ENCODE data around the gene SERPINB3. TPM values are rescaled to one million over a fixed set of nuclear protein-coding genes. Genes with fewer than 3 reads are reported as not detected.

The SERPINB3 gene
- total and polyA plus RNA-seq, 9 donors, result 0.05 to 0.23 TPM; not detected in 7

DNA sequence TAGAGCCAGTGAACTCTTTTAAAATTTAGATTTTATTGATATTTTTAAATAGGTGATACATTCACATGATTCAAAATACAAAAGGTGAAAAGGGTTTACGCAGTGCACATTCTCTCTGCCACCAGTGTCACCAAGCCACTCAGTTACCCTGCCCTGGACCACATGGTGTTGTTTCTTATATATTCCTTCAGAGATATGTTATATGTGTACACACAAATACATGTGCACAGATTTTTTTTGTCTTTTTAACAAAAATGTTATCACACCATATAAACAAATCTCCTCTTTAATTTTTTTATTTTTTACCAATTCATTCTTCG lies 43.8 kb downstream of the SERPINB3 start:
- Histone ChIP-seq H3K27me3 (no peaks in the 10 kb centered on the region), H3K36me3 (no peaks in the 10 kb centered on the region), H3K4me3 (no peak overlapping the region), H3K27ac (no peak overlapping the region), H3K9me3 (no peaks in the 10 kb centered on the region), H3K4me1 (ENCODE audit: insufficient read depth) (no peaks in the 10 kb centered on the region)
- WGBS, 3 donors, result 58 to 75% (median 73%) methylated on average over 2 of the region's 2 CpGs
- TF ChIP-seq POLR2A (IDR thresholded peaks at IDR 0.05) (no peak), CTCF (IDR thresholded peaks at IDR 0.05) (no peak), EP300 (IDR thresholded peaks at IDR 0.05) (no peak)
- DNase-seq, result no peak
- intact Hi-C loops (cut with DNase I), result no loop called here

GRCh38 chr18:63617049-63617914 lies 44.4 kb downstream of the SERPINB3 start:
- intact Hi-C loops (cut with DNase I), result no loop called here
- 1 to 7% (median 3%) methylated on average over 3 of the region's 3 CpGs for WGBS, 3 donors
- DNase-seq, result no peak

DNA sequence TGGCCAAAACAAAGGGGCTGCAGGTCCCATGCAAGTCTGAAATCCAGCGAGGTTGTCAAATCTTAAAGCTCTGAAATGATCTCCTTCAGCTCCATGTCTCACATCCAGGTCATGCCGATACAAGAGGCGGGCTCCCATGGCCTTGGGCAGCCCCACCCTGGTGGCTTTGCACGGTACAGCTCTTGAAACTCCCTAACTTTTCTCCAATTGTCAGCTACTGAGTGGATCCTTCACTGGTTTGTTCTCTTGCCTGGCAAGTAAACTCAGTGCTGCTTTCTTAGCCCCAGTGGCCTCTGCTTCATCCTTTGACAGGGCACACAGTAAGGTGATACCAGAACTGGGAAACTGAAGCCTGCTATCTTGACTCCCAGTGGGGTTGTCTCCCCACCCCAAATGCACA lies 48.3 kb downstream of the SERPINB3 start:
- Histone ChIP-seq H3K9me3 (no peaks in the 10 kb centered on the region), H3K27me3 (no peaks in the 10 kb centered on the region), H3K4me1 (ENCODE audit: insufficient read depth) (no peaks in the 10 kb centered on the region), H3K36me3 (no peaks in the 10 kb centered on the region), H3K27ac (no peak overlapping the region), H3K4me3 (no peak overlapping the region)
- no peak for DNase-seq
- intact Hi-C loops (cut with DNase I), result no loop called here
- 81 to 94% (median 84%) methylated on average over 4 of the region's 4 CpGs for WGBS, 3 donors
- TF ChIP-seq EP300 (IDR thresholded peaks at IDR 0.05) (no peak), CTCF (IDR thresholded peaks at IDR 0.05) (no peak), POLR2A (IDR thresholded peaks at IDR 0.05) (no peak)

More at GRCh38 chr18:63617049-63617914, 44.4 kb downstream of the SERPINB3 start:
- H3K36me3 ChIP-seq, result no peaks in the 10 kb centered on the region
- no peaks in the 10 kb centered on the region for H3K4me1 ChIP-seq (ENCODE audit: insufficient read depth)
- no peaks in the 10 kb centered on the region for H3K9me3 ChIP-seq
- TF ChIP-seq EP300 (IDR thresholded peaks at IDR 0.05), result no peak
- no peak for TF ChIP-seq CTCF (IDR thresholded peaks at IDR 0.05)
- TF ChIP-seq POLR2A (IDR thresholded peaks at IDR 0.05), result no peak
- no peak overlapping the region for H3K27ac ChIP-seq
- H3K4me3 ChIP-seq, result no peak overlapping the region
- H3K27me3 ChIP-seq, result no peaks in the 10 kb centered on the region

DNA sequence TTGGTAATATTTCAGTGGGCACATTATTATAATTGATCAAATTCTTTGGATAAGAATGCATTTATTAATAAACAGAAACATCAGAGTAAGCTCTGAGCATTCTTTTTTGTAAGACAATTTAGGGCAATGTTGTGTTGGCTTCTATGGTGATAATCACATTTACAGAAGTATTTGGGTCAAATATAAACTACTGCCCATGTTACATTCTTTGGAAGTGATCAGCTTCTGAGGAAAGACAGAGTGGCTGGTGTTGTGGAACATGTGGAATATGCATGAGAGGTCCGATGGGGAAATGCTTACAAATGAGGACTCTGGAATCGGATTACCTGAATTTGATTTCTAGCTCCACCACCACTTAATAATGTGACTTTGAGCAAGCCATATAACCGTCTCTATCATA lies 55.2 kb downstream of the SERPINB3 start:
- TF ChIP-seq POLR2A (IDR thresholded peaks at IDR 0.05), result no peak
- TF ChIP-seq CTCF (IDR thresholded peaks at IDR 0.05), result no peak
- TF ChIP-seq EP300 (IDR thresholded peaks at IDR 0.05), result no peak
- no peaks in the 10 kb centered on the region for H3K9me3 ChIP-seq
- no peaks in the 10 kb centered on the region for H3K27me3 ChIP-seq
- no peaks in the 10 kb centered on the region for H3K36me3 ChIP-seq
- H3K4me3 ChIP-seq, result no peak overlapping the region
- 75 to 86% (median 80%) methylated on average over 3 of the region's 3 CpGs for WGBS, 3 donors
- no peak overlapping the region for H3K27ac ChIP-seq
- no peaks in the 10 kb centered on the region for H3K4me1 ChIP-seq (ENCODE audit: insufficient read depth)
- DNase-seq, result no peak
- intact Hi-C loops (cut with DNase I), result no loop called here

Other genes starting within 250 kb of the SERPINB3 start
- 10 to 100 TPM; 20.7 to 43.4 (median 36.2) TPM for gene VPS4B, start 239.4 kb downstream of the SERPINB3 start, total RNA-seq
- gene VPS4B, start 239.4 kb downstream of the SERPINB3 start, polyA plus RNA-seq, result 10 to 100 TPM; 18.6 to 27.5 TPM
- gene SERPINB5, start 184.9 kb downstream of the SERPINB3 start, total RNA-seq, result under 1 TPM in 2 of 7 donors, not detected in 5; 0.23 to 0.31 TPM
- gene SERPINB5, start 184.9 kb downstream of the SERPINB3 start, polyA plus RNA-seq, result under 1 TPM in 1 of 2 donors, not detected in 1; 0.02 TPM
- gene SERPINB12, start 119.5 kb downstream of the SERPINB3 start, total RNA-seq, result not detected
- not detected for gene SERPINB12, start 119.5 kb downstream of the SERPINB3 start, polyA plus RNA-seq
- under 1 TPM in 1 of 7 donors, not detected in 6; 0.46 TPM for gene SERPINB13, start 74.5 kb downstream of the SERPINB3 start, total RNA-seq
- gene SERPINB13, start 74.5 kb downstream of the SERPINB3 start, polyA plus RNA-seq, result not detected
- gene SERPINB4, start 17.6 kb downstream of the SERPINB3 start, total RNA-seq, result not detected
- under 1 TPM in 1 of 2 donors, not detected in 1; 0.10 TPM for gene SERPINB4, start 17.6 kb downstream of the SERPINB3 start, polyA plus RNA-seq
- gene SERPINB11, start 41.1 kb upstream of the SERPINB3 start, total RNA-seq, result not detected
- not detected for gene SERPINB11, start 41.1 kb upstream of the SERPINB3 start, polyA plus RNA-seq
- gene SERPINB7, start 113.5 kb upstream of the SERPINB3 start, total RNA-seq, result under 1 TPM in 2 of 7 donors, not detected in 5; 0.12 to 0.23 TPM
- gene SERPINB7, start 113.5 kb upstream of the SERPINB3 start, polyA plus RNA-seq, result under 1 TPM; 0.06 to 0.08 TPM
- 10 to 100 TPM in 1 of 7 donors, 1 to 10 TPM in 1, under 1 TPM in 2, not detected in 3; 0.32 to 11.4 (median 3.5) TPM for gene SERPINB2, start 225.8 kb upstream of the SERPINB3 start, total RNA-seq
- 1 to 10 TPM; 1.1 to 1.4 TPM for gene SERPINB2, start 225.8 kb upstream of the SERPINB3 start, polyA plus RNA-seq
- gene SERPINB10, start 246.1 kb upstream of the SERPINB3 start, total RNA-seq, result 1 to 10 TPM in 1 of 7 donors, not detected in 6; 2.0 TPM
- gene SERPINB10, start 246.1 kb upstream of the SERPINB3 start, polyA plus RNA-seq, result not detected

Measured in ovary (tissue), 9 donors.